Neural cell (in vitro differentiated cells): ENCODE data around the gene SNHG17.

Experiments used
- EP300 ChIP-seq: fragments of 450-650 bp; conservative IDR thresholded peaks from 2 replicates; pipeline ENCODE4 v1.6.1; 2014; ENCODE audit warnings: antibody characterized with exemption, mild to moderate bottlenecking, moderate library complexity; ENCODE audit not compliant: poor library complexity, severe bottlenecking
- EZH2 ChIP-seq: fragments of 200-600, 300-800 bp; shearing (Covaris generic), sonication (generic); IDR thresholded peaks from 2 replicates; pipeline ENCODE4 v1.6.1; 2014; ENCODE audit warnings: antibody characterized with exemption, low read length, borderline replicate concordance, mild to moderate bottlenecking; ENCODE audit not compliant: insufficient read depth, poor library complexity, severe bottlenecking
- MXI1 ChIP-seq: fragments of 450-650 bp; conservative IDR thresholded peaks from 2 replicates; pipeline ENCODE4 v1.6.1; 2014; ENCODE audit warnings: antibody characterized with exemption, mild to moderate bottlenecking; ENCODE audit not compliant: poor library complexity, severe bottlenecking
- POLR2AphosphoS5 ChIP-seq: IDR thresholded peaks from 2 replicates; pipeline ENCODE4 v1.6.1; 2012
- TAF1 ChIP-seq: IDR thresholded peaks from 2 replicates; pipeline ENCODE4 v1.6.1; 2012; ENCODE audit warnings: low read depth
- TF ChIP-seq, protein P1 (sequence below): fragments of 450-650 bp; IDR thresholded peaks from 2 replicates; pipeline ENCODE4 v1.5.1; 2014; ENCODE audit warnings: antibody characterized with exemption, mild to moderate bottlenecking, moderate library complexity; ENCODE audit not compliant: poor library complexity, severe bottlenecking
- TF ChIP-seq, protein P2 (sequence below): IDR thresholded peaks from 2 replicates; pipeline ENCODE4 v1.6.1; 2012; ENCODE audit warnings: borderline replicate concordance

DNA sequence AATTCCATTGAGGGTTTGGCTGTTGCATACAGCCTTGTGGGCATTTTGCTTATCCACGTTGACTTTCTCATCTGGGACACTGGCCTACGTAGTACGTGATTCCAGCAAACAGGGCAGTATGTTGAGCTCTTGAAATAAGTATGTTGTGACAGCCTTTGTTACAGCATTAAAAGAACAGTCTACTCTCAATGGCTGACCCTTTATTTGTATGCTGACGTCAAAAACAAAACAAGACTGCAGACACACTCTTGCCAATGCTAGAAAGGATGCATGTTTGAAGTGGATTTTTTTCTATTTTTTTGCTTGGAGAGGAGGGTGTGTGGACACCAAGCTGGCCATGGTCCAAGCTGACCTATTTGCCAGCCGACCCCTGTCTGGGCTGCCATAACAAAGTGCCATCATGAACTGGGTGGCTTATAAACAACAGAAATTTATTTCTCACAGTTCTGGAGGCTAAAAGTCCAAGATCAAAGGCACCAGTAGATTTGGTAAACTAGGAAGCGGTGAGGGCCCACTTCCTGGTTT is 10.8 kb upstream of the SNHG17 start:
- TF ChIP-seq, protein P1, sequence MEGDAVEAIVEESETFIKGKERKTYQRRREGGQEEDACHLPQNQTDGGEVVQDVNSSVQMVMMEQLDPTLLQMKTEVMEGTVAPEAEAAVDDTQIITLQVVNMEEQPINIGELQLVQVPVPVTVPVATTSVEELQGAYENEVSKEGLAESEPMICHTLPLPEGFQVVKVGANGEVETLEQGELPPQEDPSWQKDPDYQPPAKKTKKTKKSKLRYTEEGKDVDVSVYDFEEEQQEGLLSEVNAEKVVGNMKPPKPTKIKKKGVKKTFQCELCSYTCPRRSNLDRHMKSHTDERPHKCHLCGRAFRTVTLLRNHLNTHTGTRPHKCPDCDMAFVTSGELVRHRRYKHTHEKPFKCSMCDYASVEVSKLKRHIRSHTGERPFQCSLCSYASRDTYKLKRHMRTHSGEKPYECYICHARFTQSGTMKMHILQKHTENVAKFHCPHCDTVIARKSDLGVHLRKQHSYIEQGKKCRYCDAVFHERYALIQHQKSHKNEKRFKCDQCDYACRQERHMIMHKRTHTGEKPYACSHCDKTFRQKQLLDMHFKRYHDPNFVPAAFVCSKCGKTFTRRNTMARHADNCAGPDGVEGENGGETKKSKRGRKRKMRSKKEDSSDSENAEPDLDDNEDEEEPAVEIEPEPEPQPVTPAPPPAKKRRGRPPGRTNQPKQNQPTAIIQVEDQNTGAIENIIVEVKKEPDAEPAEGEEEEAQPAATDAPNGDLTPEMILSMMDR: no peak
- TF ChIP-seq POLR2AphosphoS5 (no peak), EP300 (no peak), MXI1 (no peak), TAF1 (no peak), EZH2 (no peak)
- TF ChIP-seq, protein P2, sequence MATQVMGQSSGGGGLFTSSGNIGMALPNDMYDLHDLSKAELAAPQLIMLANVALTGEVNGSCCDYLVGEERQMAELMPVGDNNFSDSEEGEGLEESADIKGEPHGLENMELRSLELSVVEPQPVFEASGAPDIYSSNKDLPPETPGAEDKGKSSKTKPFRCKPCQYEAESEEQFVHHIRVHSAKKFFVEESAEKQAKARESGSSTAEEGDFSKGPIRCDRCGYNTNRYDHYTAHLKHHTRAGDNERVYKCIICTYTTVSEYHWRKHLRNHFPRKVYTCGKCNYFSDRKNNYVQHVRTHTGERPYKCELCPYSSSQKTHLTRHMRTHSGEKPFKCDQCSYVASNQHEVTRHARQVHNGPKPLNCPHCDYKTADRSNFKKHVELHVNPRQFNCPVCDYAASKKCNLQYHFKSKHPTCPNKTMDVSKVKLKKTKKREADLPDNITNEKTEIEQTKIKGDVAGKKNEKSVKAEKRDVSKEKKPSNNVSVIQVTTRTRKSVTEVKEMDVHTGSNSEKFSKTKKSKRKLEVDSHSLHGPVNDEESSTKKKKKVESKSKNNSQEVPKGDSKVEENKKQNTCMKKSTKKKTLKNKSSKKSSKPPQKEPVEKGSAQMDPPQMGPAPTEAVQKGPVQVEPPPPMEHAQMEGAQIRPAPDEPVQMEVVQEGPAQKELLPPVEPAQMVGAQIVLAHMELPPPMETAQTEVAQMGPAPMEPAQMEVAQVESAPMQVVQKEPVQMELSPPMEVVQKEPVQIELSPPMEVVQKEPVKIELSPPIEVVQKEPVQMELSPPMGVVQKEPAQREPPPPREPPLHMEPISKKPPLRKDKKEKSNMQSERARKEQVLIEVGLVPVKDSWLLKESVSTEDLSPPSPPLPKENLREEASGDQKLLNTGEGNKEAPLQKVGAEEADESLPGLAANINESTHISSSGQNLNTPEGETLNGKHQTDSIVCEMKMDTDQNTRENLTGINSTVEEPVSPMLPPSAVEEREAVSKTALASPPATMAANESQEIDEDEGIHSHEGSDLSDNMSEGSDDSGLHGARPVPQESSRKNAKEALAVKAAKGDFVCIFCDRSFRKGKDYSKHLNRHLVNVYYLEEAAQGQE: no peak
